Measurements from ENCODE around the gene C2CD2. TPM values are rescaled to one million over a fixed set of nuclear protein-coding genes. Genes with fewer than 3 reads are reported as not detected.

C2CD2 gene
- total RNA-seq, 4 donors from 2014 or later: 35.9 to 43.8 (median 38.9) TPM

DNA sequence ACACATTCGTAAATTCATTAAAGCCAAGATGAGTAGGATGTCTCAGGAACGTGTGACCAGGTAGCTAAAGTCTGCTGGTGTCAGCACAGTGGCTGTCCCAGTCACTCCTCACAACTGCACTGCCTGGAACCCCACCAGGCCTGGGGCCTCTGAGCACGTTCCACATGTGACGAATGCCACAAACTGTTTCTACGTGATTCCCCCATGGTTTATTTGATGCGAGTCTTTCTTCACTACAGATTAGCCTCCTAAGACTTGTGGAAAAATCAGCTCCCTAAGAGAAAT, 107.8 kb downstream of the C2CD2 start:
- WGBS: 77% methylated on average over 6 of the region's 6 CpGs

DNA sequence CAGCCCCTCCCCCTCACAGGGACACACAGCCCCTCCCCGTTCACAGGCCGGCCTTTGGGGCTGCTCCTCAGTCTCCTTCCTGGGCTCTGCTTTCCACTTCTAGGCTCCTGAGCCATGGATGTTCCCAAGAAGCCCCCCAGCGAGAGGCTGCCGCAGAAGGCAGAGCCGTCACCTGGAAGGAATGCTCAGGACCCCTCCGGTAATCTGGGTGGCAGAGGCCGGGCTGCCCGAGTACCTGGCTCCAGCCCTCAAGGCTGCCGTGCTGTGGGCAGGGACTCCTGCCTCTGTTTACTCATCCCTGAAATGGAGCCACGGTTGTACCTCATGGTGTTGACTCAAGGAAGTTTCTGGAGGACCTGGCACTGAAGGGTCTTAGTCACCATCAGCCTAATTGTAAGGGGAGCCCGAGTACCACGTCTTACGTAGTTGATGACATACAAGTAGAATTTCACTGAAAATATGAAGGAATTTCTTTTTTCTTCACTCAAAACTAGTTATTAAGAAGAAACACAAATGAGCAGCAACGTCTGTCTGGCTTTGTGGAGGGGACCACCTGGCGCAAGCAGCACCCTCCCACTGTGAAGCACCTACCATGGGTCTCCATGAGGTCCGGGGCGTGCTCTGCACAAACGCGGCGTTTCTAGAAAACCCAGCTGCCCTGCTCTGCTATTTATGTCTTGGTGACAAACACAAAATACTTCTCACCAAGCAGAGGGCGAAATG, 108.3 kb downstream of the C2CD2 start:
- TF ChIP-seq EP300 (IDR thresholded peaks at IDR 0.05) (no peak), POLR2A (IDR thresholded peaks at IDR 0.05) (no peak), POLR2AphosphoS5 (IDR thresholded peaks at IDR 0.05) (no peak), CTCF (IDR thresholded peaks at IDR 0.05) (no peak)
- Histone ChIP-seq H3K4me1 (no peaks in the 10 kb centered on the region), H3K36me3 (peaks cover 26% of the 10 kb centered on the region), H3K4me3 (no peak overlapping the region), H3K27me3 (no peaks in the 10 kb centered on the region), H3K27ac (no peak overlapping the region), H3K9me3 (peaks cover 11% of the 10 kb centered on the region)
- DNase-seq (ENCODE audit: low spot score in 2 of 2): no peak
- WGBS: 97% methylated on average over 13 of the region's 21 CpGs

More for the DNA sequence above, 107.8 kb downstream of the C2CD2 start:
- Histone ChIP-seq H3K9me3 (peaks cover 10% of the 10 kb centered on the region), H3K27me3 (no peaks in the 10 kb centered on the region), H3K4me1 (no peaks in the 10 kb centered on the region), H3K4me3 (no peak overlapping the region), H3K36me3 (peaks cover 26% of the 10 kb centered on the region), H3K27ac (no peak overlapping the region)
- no peak for TF ChIP-seq POLR2AphosphoS5 (IDR thresholded peaks at IDR 0.05)
- no peak for TF ChIP-seq EP300 (IDR thresholded peaks at IDR 0.05)
- TF ChIP-seq CTCF (IDR thresholded peaks at IDR 0.05): no peak
- no peak for TF ChIP-seq POLR2A (IDR thresholded peaks at IDR 0.05)
- DNase-seq (ENCODE audit: low spot score in 2 of 2): no peak

DNA sequence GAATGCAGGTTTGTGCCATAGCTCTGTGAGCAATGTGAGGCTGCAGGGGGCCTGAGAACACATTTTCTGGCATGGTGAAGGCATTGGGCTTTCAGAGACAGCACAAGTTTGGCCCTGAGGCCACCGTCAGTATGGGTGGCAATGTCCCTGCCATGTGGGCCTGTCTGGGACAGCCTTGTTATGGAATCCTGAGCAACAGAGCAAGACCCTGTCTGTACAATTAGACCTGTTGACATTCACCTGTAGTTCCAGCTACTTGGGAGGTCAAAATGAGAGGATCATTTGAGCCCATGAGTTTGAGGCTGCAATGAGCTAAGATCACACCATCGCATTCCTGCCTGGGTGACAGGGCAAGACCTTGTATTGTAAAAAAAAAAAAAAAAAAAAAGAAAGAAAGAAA, 110.2 kb downstream of the C2CD2 start:
- Histone ChIP-seq H3K36me3 (peaks cover 34% of the 10 kb centered on the region), H3K27me3 (no peaks in the 10 kb centered on the region), H3K4me3 (no peak overlapping the region), H3K9me3 (peaks cover 11% of the 10 kb centered on the region), H3K27ac (no peak overlapping the region), H3K4me1 (no peaks in the 10 kb centered on the region)
- TF ChIP-seq EP300 (IDR thresholded peaks at IDR 0.05) (no peak), POLR2A (IDR thresholded peaks at IDR 0.05) (no peak), POLR2AphosphoS5 (IDR thresholded peaks at IDR 0.05) (no peak), CTCF (IDR thresholded peaks at IDR 0.05) (no peak)
- WGBS: 98% methylated on average over 2 of the region's 2 CpGs
- no peak for DNase-seq (ENCODE audit: low spot score in 2 of 2)

- WGBS: 97% methylated on average over 1 of the region's 1 CpG
- Histone ChIP-seq H3K27me3 (no peaks in the 10 kb centered on the region), H3K36me3 (peaks cover 39% of the 10 kb centered on the region), H3K4me1 (no peaks in the 10 kb centered on the region), H3K9me3 (peaks cover 11% of the 10 kb centered on the region), H3K4me3 (no peak overlapping the region), H3K27ac (no peak overlapping the region)
- TF ChIP-seq CTCF (IDR thresholded peaks at IDR 0.05) (no peak), EP300 (IDR thresholded peaks at IDR 0.05) (no peak), POLR2A (IDR thresholded peaks at IDR 0.05) (no peak), POLR2AphosphoS5 (IDR thresholded peaks at IDR 0.05) (no peak)
- no peak for DNase-seq (ENCODE audit: low spot score in 2 of 2)
These were observed 112.9 kb downstream of the C2CD2 start for GRCh38 chr21:41840880-41841279.

GRCh38 chr21:41839387-41840000, 114.3 kb downstream of the C2CD2 start:
- Histone ChIP-seq H3K9me3 (peaks cover 11% of the 10 kb centered on the region), H3K27me3 (no peaks in the 10 kb centered on the region), H3K27ac (no peak overlapping the region), H3K4me3 (no peak overlapping the region), H3K4me1 (no peaks in the 10 kb centered on the region), H3K36me3 (peaks cover 50% of the 10 kb centered on the region)
- DNase-seq (ENCODE audit: low spot score in 2 of 2): no peak
- no peak for TF ChIP-seq EP300 (IDR thresholded peaks at IDR 0.05)
- TF ChIP-seq POLR2A (IDR thresholded peaks at IDR 0.05): no peak
- no peak for TF ChIP-seq POLR2AphosphoS5 (IDR thresholded peaks at IDR 0.05)
- TF ChIP-seq CTCF (IDR thresholded peaks at IDR 0.05): no peak
- WGBS: 84% methylated on average over 21 of the region's 21 CpGs

Measured in suprapubic skin (tissue), 4 donors.